K562 (cell line): ENCODE data around the gene MYL6B. TPM values are rescaled to one million over a fixed set of nuclear protein-coding genes. Genes with fewer than 3 reads are reported as not detected.

ENCODE experiments used
- CEBPB ChIP-seq: fragments of 450-650 bp; IDR thresholded peaks from 2 replicates; pipeline ENCODE4 v1.6.1; 2016; ENCODE audit warnings: missing genetic modification characterization, missing compliant biosample characterization
- CUX1 ChIP-seq: fragments of 200-800 bp; sonication (Bioruptor generic); IDR thresholded peaks from 2 replicates; pipeline ENCODE4 v1.6.1; 2016; ENCODE audit warnings: missing genetic modification characterization, missing compliant biosample characterization
- LEF1 ChIP-seq: fragments of 450-650 bp; IDR thresholded peaks from 2 replicates; pipeline ENCODE4 v1.6.1; 2016; ENCODE audit warnings: mild to moderate bottlenecking
- MBD2 ChIP-seq: sonication (generic); IDR thresholded peaks from 2 replicates; pipeline ENCODE4 v1.6.1; 2016; ENCODE audit warnings: low read depth, borderline replicate concordance
- PHF8 ChIP-seq: fragments of 200-600 bp; sonication (generic); IDR thresholded peaks from 2 replicates; pipeline ENCODE4 v1.6.1; 2012; ENCODE audit warnings: mixed run types, mild to moderate bottlenecking, inconsistent platforms, low read length, moderate library complexity, borderline replicate concordance
- POLR2AphosphoS5 ChIP-seq: IDR thresholded peaks from 2 replicates; pipeline ENCODE4 v1.6.1; 2011; ENCODE audit warnings: mild to moderate bottlenecking, low read depth, low read length, moderate library complexity; ENCODE audit not compliant: control insufficient read depth, insufficient read depth
- RBM14 ChIP-seq: fragments of 200-400 bp; formaldehyde crosslinking; IDR thresholded peaks from 2 replicates; pipeline ENCODE4 v1.6.1; 2018; ENCODE audit warnings: low read depth, mild to moderate bottlenecking, low read length, moderate library complexity, borderline replicate concordance; ENCODE audit not compliant: insufficient read depth
- RBM25 ChIP-seq: fragments of 200-400 bp; formaldehyde crosslinking; IDR thresholded peaks from 2 replicates; pipeline ENCODE4 v1.6.1; 2018; ENCODE audit warnings: low read length, low read depth, moderate library complexity; ENCODE audit not compliant: severe bottlenecking
- RBM39 ChIP-seq: fragments of 200-400 bp; formaldehyde crosslinking; optimal IDR thresholded peaks from 2 replicates; pipeline ENCODE3; 2018; ENCODE audit warnings: low read depth, low read length
- SP1 ChIP-seq: sonication (generic); formaldehyde crosslinking; IDR thresholded peaks from 2 replicates; pipeline ENCODE4 v1.8.1; 2022; ENCODE audit warnings: mild to moderate bottlenecking, missing genetic modification reagents
- TEAD1 ChIP-seq, 2 experiments: fragments of 450-650 bp in 1 of 2; sonication (generic) in 1 of 2; formaldehyde crosslinking; IDR thresholded peaks; 2 replicates each; pipeline versions ENCODE4 v1.4.0 to v1.8.0; 2020 to 2022; ENCODE audit warnings: mild to moderate bottlenecking in 2 of 2, missing genetic modification reagents in 1 of 2
- TEAD4 ChIP-seq, 2 experiments: sonication (generic) in 1 of 2; formaldehyde crosslinking in 1 of 2; IDR thresholded peaks; 2 replicates each; pipeline versions ENCODE4 v1.6.1 to v1.8.0; 2012 to 2022; ENCODE audit warnings: borderline replicate concordance in 1 of 2, inconsistent platforms in 1 of 2, low read length in 1 of 2, mild to moderate bottlenecking in 1 of 2, missing genetic modification reagents in 1 of 2
- ZNF449 ChIP-seq: fragments of 250-450 bp; sonication (Bioruptor Pico); IDR thresholded peaks from 2 replicates; pipeline ENCODE4 v1.8.0; 2022; ENCODE audit warnings: moderate library complexity, mild to moderate bottlenecking, inconsistent platforms
- polyA plus RNA-seq, 8 experiments: library from polyadenylated mRNA; depleted of rRNA in 4 of 8; stranded (reverse) in 5 of 8; unstranded in 3 of 8; fragments of >200 nt; fragmentation: Nextera tagmentation in 2 of 8; fragmentation: Illumina TruSeq in 1 of 8; extraction: Ambion mirVana in 2 of 8; extraction: Trizol in 1 of 8; gene quantifications; 2 replicates each; pipeline versions ENCODE4 v1.2.1 to v1.2.3, GENCODE V29; 2011 to 2014; ENCODE audit warnings: inconsistent platforms in 1 of 8, missing spikeins in 1 of 8
- total RNA-seq, 7 experiments: library from RNA; depleted of rRNA in 6 of 7; stranded (reverse); fragments of >200 nt in 6 of 7; fragmentation: Illumina TruSeq in 2 of 7; extraction: Trizol in 2 of 7; gene quantifications; 2 replicates each; pipeline versions ENCODE4 v1.2.1 to v1.2.3, GENCODE V29; 2011 to 2021; ENCODE audit warnings: low replicate concordance in 1 of 7

MYL6B gene
- total and polyA plus RNA-seq, 9 of the 15 experiments (the other 6 are each of a cell fraction or from before 2014, with no cell fraction given): 42.8 to 77.3 (median 68.6) TPM

GRCh38 chr12:56152132-56152755 lies at the start of gene MYL6B (continued):
- TF ChIP-seq CEBPB (no peak), CUX1 (CRISPR knock-in tag) (no peak), POLR2AphosphoS5 (peak; percentile 82), TEAD1 (CRISPR knock-in tag; IDR thresholded peaks at IDR 0.05) (peak in 1 of 2 experiments; percentile 9; a peak in 1 of 4 replicates), MBD2 (peak; percentile 80), PHF8 (peak; percentile 66), RBM25 (no peak), SP1 (CRISPR knock-in tag) (peak; percentile 78), RBM14 (no peak), TEAD4 (IDR thresholded peaks at IDR 0.05; ENCODE audit: low read length) (0 out of 2 replicates have a peak, but pooled peaks have one; percentile 15), TEAD4 (CRISPR knock-in tag; IDR thresholded peaks at IDR 0.05; ENCODE audit: borderline replicate concordance) (no peak), RBM39 (no peak), ZNF449 (CRISPR knock-in tag) (no peak), LEF1 (0 out of 2 replicates have a peak, but pooled peaks have one; percentile 22)
